ENCODE data around the gene SPO11. TPM values are rescaled to one million over a fixed set of nuclear protein-coding genes. Genes with fewer than 3 reads are reported as not detected.

SPO11 gene
- total RNA-seq, 4 donors from 2014 or later, result not detected

DNA sequence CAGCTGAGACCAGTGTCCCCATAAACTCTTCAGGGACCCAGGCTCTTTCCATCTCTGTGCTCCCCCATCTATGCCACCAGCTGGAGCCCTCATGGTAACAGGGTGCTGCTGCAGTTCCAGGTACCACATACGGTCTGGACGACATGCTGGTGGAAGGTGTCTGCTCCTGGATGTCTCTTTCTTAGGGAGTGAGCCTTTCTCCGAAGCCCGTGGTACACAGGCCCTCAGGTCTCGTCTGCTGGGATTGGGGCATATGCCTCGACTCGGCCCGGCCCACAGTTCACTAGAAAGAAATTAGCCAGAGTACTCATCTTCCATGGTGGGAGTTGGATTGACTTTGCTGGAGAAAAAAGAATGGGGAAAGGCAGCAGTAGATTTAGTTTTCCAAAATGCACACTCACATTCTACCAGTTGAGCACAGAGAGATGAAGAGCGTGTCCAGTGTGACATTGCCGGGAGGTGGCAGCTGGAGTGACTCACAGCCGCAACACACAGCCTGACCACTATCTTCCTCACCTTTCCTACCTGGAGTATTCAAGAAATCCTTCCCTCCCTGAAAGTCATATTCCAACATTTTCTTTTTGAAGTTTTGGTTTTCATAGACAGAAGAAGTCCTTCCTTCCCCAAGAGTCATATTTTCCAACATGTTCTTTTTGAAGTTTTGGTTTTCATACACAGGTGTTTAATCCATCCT is 18.6 kb upstream of the SPO11 start:
- ATAC-seq (ENCODE audit: low FRiP score), result no peak
- TF ChIP-seq, protein P1, sequence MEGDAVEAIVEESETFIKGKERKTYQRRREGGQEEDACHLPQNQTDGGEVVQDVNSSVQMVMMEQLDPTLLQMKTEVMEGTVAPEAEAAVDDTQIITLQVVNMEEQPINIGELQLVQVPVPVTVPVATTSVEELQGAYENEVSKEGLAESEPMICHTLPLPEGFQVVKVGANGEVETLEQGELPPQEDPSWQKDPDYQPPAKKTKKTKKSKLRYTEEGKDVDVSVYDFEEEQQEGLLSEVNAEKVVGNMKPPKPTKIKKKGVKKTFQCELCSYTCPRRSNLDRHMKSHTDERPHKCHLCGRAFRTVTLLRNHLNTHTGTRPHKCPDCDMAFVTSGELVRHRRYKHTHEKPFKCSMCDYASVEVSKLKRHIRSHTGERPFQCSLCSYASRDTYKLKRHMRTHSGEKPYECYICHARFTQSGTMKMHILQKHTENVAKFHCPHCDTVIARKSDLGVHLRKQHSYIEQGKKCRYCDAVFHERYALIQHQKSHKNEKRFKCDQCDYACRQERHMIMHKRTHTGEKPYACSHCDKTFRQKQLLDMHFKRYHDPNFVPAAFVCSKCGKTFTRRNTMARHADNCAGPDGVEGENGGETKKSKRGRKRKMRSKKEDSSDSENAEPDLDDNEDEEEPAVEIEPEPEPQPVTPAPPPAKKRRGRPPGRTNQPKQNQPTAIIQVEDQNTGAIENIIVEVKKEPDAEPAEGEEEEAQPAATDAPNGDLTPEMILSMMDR (IDR thresholded peaks at IDR 0.05), result no peak
- no peak for DNase-seq (ENCODE audit: low spot score)

DNA sequence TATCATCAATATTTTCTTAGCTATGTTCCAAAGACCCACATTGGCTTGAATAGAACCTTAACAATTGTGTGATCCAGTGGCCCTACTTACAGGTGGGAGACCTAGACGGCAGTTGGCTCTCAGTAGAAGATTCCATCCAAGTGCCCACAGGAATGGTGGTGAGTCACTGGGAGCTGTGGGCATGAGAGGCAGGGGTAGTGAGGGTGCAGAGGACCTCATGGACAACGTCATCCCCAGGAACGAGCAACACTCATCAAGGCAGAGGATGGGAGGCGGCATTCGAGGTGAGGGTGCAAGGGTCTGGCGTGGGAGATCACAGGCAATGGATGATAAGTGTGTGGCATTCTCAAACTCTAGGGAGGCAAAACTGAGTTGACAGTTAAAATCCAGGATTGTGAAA is 17.5 kb upstream of the SPO11 start:
- ATAC-seq (ENCODE audit: low FRiP score), result no peak
- TF ChIP-seq, protein P1 (IDR thresholded peaks at IDR 0.05), result no peak
- no peak for DNase-seq (ENCODE audit: low spot score)

DNA sequence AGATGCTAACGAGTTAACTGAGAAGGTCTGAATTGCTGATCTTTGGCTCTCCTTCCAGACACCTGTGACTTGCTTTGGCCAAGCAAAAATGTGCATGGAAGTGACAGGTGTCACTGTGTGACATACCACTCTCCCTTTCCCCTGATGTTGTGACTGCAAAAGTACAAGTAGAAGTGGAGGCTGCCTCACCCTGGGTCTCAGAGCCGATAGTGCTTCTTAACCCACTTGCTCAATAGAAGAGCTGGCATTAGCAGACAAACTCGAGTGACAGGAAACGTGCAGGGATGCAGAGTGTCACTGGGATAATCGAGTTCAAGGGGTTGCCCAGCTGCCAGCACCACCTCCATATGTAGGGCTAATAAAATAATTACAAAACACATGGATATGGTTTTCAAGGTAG is 16.4 kb upstream of the SPO11 start:
- DNase-seq (ENCODE audit: low spot score), result no peak
- TF ChIP-seq, protein P1 (IDR thresholded peaks at IDR 0.05), result no peak
- no peak for ATAC-seq (ENCODE audit: low FRiP score)

DNA sequence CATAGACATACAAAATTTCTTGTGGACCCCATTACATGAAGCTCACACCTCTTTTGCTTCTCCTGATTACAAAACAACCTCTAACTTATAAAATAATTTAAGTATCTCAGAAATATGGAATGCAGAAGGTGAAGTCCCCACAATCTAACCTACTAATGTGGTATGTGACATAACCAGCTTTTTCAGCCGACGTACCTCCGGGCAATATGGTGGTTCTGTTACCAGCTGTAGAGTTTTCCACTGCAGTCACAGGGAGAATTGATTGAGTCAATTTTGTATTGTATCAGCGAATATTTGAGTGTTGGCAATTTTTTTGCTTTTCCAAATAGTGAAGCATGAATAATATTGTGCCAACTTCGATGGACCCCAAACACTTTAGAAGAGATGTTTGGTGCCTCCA is 15.7 kb upstream of the SPO11 start:
- TF ChIP-seq, protein P1 (IDR thresholded peaks at IDR 0.05), result no peak
- no peak for ATAC-seq (ENCODE audit: low FRiP score)
- DNase-seq (ENCODE audit: low spot score), result no peak

DNA sequence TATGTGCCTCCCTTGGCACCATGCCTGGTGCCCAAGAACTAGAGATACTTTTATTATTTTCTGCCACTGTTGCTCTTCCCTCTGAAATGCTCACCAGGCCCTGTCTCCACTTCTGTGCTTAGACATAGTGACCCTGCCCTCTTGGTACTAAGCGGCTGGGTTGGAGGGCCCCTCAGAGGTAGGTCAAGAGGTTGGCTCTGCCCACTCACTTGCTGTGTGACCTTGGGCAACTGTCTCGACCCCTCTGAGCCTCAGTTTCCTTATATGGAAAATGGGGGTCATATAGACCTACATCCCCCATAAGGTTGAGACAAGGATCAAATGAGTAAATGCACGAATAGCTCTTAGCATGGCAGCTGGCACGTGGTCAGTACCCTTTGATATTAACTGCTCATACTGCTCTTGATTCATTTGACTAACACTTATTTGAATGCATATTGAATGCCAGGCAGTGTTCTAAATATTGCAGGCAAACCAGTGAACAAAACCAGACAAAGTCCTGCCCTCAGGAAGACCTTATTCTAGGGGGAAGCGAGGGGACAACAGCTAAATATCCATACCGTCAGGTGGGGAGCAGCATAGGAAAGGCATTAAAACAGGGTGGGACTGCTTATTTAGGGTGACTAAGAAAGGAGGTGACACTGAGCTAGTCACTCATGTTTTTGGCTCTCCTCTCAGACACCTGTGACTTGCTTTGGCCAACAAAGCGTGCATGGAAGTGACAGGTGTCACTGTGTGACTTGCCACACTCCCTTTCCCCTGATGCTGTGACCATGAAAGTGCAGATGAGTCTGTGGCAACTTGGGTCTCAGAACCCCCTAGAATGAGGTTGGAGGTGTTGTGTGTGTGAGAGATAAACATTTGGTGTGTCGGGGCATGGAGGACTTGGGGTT is 14.3 kb upstream of the SPO11 start:
- TF ChIP-seq, protein P1 (IDR thresholded peaks at IDR 0.05), result no peak
- no peak for ATAC-seq (ENCODE audit: low FRiP score)
- no peak for DNase-seq (ENCODE audit: low spot score)

DNA sequence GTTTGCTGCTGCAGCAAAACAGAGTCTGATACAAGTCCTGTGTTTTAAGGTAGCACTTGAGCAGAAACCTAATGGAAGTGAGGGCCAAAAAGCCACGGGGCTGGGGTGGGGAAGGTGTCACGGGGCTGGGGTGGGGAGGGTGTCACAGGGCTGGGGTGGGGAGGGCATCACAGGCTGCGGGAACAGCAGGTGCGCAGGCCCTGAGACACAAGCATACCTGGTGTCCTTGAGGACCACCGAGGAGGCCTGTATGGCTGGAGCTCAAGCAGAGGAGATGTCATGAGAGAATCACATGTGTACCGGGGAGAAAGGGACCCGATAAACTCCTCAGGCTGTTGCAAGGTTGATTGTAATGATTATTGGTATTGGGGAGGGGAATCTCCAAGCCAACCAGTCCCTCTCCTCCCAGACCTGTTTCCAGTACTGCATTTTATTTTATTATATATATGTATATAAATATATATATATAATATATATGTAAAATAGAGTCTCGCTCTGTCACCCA is 13.6 kb upstream of the SPO11 start:
- TF ChIP-seq, protein P1 (IDR thresholded peaks at IDR 0.05), result no peak
- no peak for ATAC-seq (ENCODE audit: low FRiP score)
- DNase-seq (ENCODE audit: low spot score), result no peak

Measured in omental fat pad (tissue), 4 donors.